ENCODE measurements around the gene RCBTB1.

DNA sequence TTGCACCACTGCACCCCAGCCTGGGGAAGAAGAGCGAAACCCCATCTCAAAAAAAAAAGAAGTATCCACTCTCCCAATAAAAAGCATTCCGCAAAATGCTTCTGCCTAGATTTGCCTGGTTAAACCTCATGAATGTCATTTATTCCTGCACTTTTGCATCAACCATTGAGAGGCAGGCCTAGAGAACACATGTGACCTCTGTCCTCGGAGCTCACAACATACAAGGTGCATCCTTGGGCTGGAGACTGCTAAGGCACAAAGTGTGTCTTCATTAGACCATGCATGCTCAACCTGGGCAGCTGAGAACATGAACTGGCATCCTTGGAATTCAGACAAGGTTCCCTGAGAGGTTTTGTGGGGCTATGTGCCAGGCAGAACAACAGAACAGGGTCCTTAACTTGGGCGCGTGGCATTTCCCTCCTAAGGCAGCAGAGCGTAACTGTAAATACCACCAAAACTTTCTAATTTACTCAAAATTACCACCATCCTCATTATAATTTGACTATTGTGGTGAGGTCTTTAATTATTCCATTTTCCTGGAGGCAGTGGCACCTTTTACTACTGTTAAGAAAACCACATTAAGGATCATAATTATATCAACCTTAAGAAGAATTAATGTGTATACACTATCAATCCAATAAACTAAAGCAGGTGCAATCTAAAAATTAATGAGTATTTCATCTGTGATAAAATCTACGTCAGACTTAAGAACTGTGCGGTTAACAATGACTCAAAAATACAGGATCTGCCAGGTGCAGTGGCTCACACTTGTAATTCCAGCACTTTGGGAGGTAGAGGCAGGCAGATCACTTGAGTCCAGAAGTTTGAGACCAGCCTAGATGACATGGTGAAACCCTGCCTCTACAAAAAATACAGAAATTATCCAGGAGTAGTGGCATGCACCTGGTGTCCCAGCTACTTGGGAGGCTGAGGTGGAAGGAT, 13.8 kb downstream of the RCBTB1 start:
- TF ChIP-seq, protein P1, sequence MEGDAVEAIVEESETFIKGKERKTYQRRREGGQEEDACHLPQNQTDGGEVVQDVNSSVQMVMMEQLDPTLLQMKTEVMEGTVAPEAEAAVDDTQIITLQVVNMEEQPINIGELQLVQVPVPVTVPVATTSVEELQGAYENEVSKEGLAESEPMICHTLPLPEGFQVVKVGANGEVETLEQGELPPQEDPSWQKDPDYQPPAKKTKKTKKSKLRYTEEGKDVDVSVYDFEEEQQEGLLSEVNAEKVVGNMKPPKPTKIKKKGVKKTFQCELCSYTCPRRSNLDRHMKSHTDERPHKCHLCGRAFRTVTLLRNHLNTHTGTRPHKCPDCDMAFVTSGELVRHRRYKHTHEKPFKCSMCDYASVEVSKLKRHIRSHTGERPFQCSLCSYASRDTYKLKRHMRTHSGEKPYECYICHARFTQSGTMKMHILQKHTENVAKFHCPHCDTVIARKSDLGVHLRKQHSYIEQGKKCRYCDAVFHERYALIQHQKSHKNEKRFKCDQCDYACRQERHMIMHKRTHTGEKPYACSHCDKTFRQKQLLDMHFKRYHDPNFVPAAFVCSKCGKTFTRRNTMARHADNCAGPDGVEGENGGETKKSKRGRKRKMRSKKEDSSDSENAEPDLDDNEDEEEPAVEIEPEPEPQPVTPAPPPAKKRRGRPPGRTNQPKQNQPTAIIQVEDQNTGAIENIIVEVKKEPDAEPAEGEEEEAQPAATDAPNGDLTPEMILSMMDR (tag by site-specific recombination; IDR thresholded peaks at IDR 0.05) = no peak
- TF ChIP-seq ZNF558 (tag by site-specific recombination; IDR thresholded peaks at IDR 0.05) (no peak), ZNF2 (tag by site-specific recombination; IDR thresholded peaks at IDR 0.05) (no peak), ZNF239 (tag by site-specific recombination; IDR thresholded peaks at IDR 0.05) (no peak), ZBTB20 (tag by site-specific recombination; IDR thresholded peaks at IDR 0.05) (no peak), ZNF777 (tag by site-specific recombination; IDR thresholded peaks at IDR 0.05; ENCODE audit: borderline replicate concordance) (no peak)

Data from HEK293 (cell line).